Endothelial cell of umbilical vein (primary cell): Measurements from ENCODE around the gene MTR. TPM values are rescaled to one million over a fixed set of nuclear protein-coding genes. Genes with fewer than 3 reads are reported as not detected.

ENCODE experiments used
- BruUV-seq: library from RNA; stranded (reverse); fragments of 400-500 nt; replicated peaks from 2 replicates; lab custom pipeline; 2021; lab: Mats Ljungman, UMichigan
- CTCF ChIA-PET: fragments of 300-600, 350-600 bp; sonication (Branson Sonifier 250); formaldehyde crosslinking; loops from one replicate; lab custom pipeline; 2021; ENCODE audit warnings: antibody characterized with exemption, inconsistent platforms; lab: Charles Lee
- POLR2A ChIA-PET: fragments of 300-600, 350-600 bp; sonication (Branson Sonifier 250); formaldehyde crosslinking; loops from one replicate; lab custom pipeline; 2021; ENCODE audit warnings: antibody characterized with exemption, inconsistent platforms; lab: Charles Lee
- DNase-seq: peaks from one replicate; pipeline ENCODE4 v3.0.0-alpha.2; 2011; ENCODE audit warnings: low read depth, low spot score
- FAIRE-seq: peaks from 2 replicates; lab custom pipeline; 2011; peaks lifted over from hg19 to GRCh38; lab: Jason Lieb, UNC
- H2AFZ ChIP-seq: 2 replicates; pipeline ENCODE4 v1.6.0; 2012; ENCODE audit warnings: low read depth, low read length, control low read depth, inconsistent platforms
- H3K27ac ChIP-seq: 2 replicates; pipeline ENCODE4 v1.5.1; 2011; ENCODE audit warnings: low read depth, mild to moderate bottlenecking, control low read depth, low read length, moderate library complexity; ENCODE audit not compliant: insufficient read depth
- H3K27me3 ChIP-seq, 2 experiments: 2 replicates each; pipeline versions ENCODE4 v1.6.0 to v1.6.1; 2011; ENCODE audit warnings: low read length in 2 of 2, mixed read lengths in 1 of 2; ENCODE audit not compliant: control insufficient read depth in 2 of 2, insufficient read depth in 2 of 2
- H3K36me3 ChIP-seq, 2 experiments: 2 replicates in 1 of 2; 3 replicates in 1 of 2; pipeline ENCODE4 v1.5.1; 2011; ENCODE audit warnings: low read length in 2 of 2, mild to moderate bottlenecking in 1 of 2, moderate library complexity in 1 of 2; ENCODE audit not compliant: control insufficient read depth in 2 of 2, insufficient read depth in 2 of 2; ENCODE audit errors: extremely low read depth in 1 of 2
- H3K4me1 ChIP-seq: 3 replicates; pipeline ENCODE4 v1.5.1; 2011; ENCODE audit warnings: mild to moderate bottlenecking, low read length; ENCODE audit not compliant: control insufficient read depth, insufficient read depth; ENCODE audit errors: extremely low read depth
- H3K4me2 ChIP-seq: 2 replicates; pipeline ENCODE4 v1.6.1; 2011; ENCODE audit warnings: low read length, control low read depth, mixed read lengths; ENCODE audit not compliant: insufficient read depth
- H3K4me3 ChIP-seq, 3 experiments: fragments of 200-600 bp in 1 of 3; sonication (generic), shearing (Covaris generic) in 1 of 3; replicated peaks in 1 of 3; 2 replicates each; pipeline ENCODE4 v1.5.1; 2011 to 2016; ENCODE audit warnings: control low read depth in 3 of 3, low read length in 3 of 3, mild to moderate bottlenecking in 2 of 3, inconsistent platforms in 1 of 3, low read depth in 1 of 3, moderate library complexity in 1 of 3; ENCODE audit not compliant: insufficient read depth in 1 of 3
- H3K79me2 ChIP-seq: 2 replicates; pipeline ENCODE4 v1.6.0; 2012; ENCODE audit warnings: low read length, inconsistent platforms; ENCODE audit not compliant: control insufficient read depth, insufficient read depth
- H3K9ac ChIP-seq: replicated peaks from 2 replicates; pipeline ENCODE3; 2011; ENCODE audit warnings: low read length, control low read depth; ENCODE audit not compliant: insufficient read depth; ENCODE audit errors: extremely low read depth
- H3K9me1 ChIP-seq: replicated peaks from 3 replicates; pipeline ENCODE4 v1.6.0; 2011; ENCODE audit warnings: mild to moderate bottlenecking, low read length; ENCODE audit not compliant: control insufficient read depth, insufficient read depth; ENCODE audit errors: extremely low read depth
- H3K9me3 ChIP-seq: replicated peaks from 2 replicates; pipeline ENCODE4 v1.5.1; 2012; ENCODE audit warnings: low read length, inconsistent platforms; ENCODE audit not compliant: control insufficient read depth, insufficient read depth
- H4K20me1 ChIP-seq: replicated peaks from 2 replicates; pipeline ENCODE3; 2011; ENCODE audit warnings: mild to moderate bottlenecking, low read length; ENCODE audit not compliant: control insufficient read depth, insufficient read depth; ENCODE audit errors: extremely low read depth
- CTCF ChIP-seq, 2 donors: IDR thresholded peaks; 1 replicate in 1 of 2; 2 replicates in 1 of 2; pipeline ENCODE4 v1.5.1; 2011; ENCODE audit warnings: low read length in 2 of 2, mild to moderate bottlenecking in 2 of 2, moderate library complexity in 2 of 2, control low read depth in 1 of 2, inconsistent platforms in 1 of 2, low read depth in 1 of 2; ENCODE audit not compliant: insufficient read depth in 1 of 2; ENCODE audit errors: extremely low read depth in 1 of 2
- EZH2 ChIP-seq: IDR thresholded peaks from 2 replicates; pipeline ENCODE4 v1.6.1; 2012; ENCODE audit warnings: borderline replicate concordance, low read depth, mild to moderate bottlenecking, moderate library complexity, low read length, inconsistent platforms; ENCODE audit not compliant: severe bottlenecking
- FOS ChIP-seq: IDR thresholded peaks from 2 replicates; pipeline ENCODE4 v1.6.1; 2011; ENCODE audit warnings: mild to moderate bottlenecking, low read length, moderate library complexity, borderline replicate concordance; ENCODE audit not compliant: insufficient read depth
- GATA2 ChIP-seq: IDR thresholded peaks from 2 replicates; pipeline ENCODE4 v1.7.0; 2011; ENCODE audit warnings: low read depth, mild to moderate bottlenecking, moderate library complexity, mixed read lengths, low read length; ENCODE audit not compliant: insufficient read length, insufficient read depth
- JUN ChIP-seq: IDR thresholded peaks from 2 replicates; pipeline ENCODE4 v1.6.1; 2011; ENCODE audit warnings: borderline replicate concordance, low read depth; ENCODE audit not compliant: insufficient read length, insufficient read depth
- MYC ChIP-seq: IDR thresholded peaks from one replicate; pipeline ENCODE4 v1.6.1; 2011; ENCODE audit warnings: mild to moderate bottlenecking, low read depth, low read length
- POLR2A ChIP-seq: IDR thresholded peaks from 2 replicates; pipeline ENCODE4 v1.6.1; 2012; ENCODE audit warnings: low read depth, mild to moderate bottlenecking, control low read depth, low read length
- POLR2AphosphoS5 ChIP-seq: IDR thresholded peaks from 2 replicates; pipeline ENCODE4 v1.6.1; 2012; ENCODE audit warnings: low read depth, mild to moderate bottlenecking, control low read depth, low read length, moderate library complexity; ENCODE audit not compliant: insufficient read depth
- dilution Hi-C: fragments of 300-500 bp; cut with MboI; formaldehyde crosslinking; loops from one replicate; pipeline ENCODE4 v1.15.0; 2019; ENCODE audit warnings: low sequenced_read_pairs; ENCODE audit not compliant: extremely low pct_ligation_motif_present
- intact Hi-C: fragments of 100-400 bp; cut with micrococcal nuclease; formaldehyde crosslinking; loops from one replicate; pipeline ENCODE4 v1.10.0; 2022
- polyA plus RNA-seq, 4 experiments: library from polyadenylated mRNA; depleted of rRNA in 3 of 4; stranded (reverse) in 3 of 4; unstranded in 1 of 4; fragments of >200 nt; gene quantifications; 2 replicates each; pipeline versions ENCODE4 v1.2.1 to v1.2.3, GENCODE V29; 2011 to 2012; ENCODE audit warnings: missing spikeins in 1 of 4
- total RNA-seq: library from RNA; stranded (reverse); gene quantifications from 2 replicates; pipeline ENCODE4 v1.2.3, GENCODE V29; 2021
- TF ChIP-seq, protein P1 (sequence below): IDR thresholded peaks from 2 replicates; pipeline ENCODE4 v1.6.1; 2011; ENCODE audit not compliant: insufficient read depth, insufficient read length

MTR gene
- total and polyA plus RNA-seq, 2 donors (not counting 3 experiments of a cell fraction or from before 2014, with no cell fraction given), result 6.7 to 45.2 TPM

DNA sequence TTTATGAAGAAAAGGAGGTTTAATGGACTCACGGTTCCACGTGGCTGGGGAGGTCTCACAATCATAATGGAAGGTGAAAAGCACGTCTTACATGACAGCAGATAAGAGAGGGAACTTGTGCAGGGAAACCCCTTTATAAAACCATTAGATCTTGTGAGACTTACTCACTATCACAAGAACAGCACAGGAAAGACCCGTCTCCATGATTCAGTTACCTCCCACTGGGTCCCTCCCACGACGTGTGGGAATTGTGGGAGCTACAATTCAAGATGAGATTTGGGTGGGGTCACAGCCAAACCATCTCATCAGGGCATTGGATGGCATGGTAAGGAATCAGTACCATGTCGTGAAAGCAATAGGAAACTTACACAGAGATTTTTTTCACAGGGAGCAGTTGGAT lies 63.1 kb downstream of the MTR start:
- FAIRE-seq (no peak), DNase-seq (no peak)
- Histone ChIP-seq H3K4me1 (no peaks in the 10 kb centered on the region), H3K4me3 (no peak overlapping the region), H4K20me1 (no peaks in the 10 kb centered on the region), H3K27me3 (no peaks in the 10 kb centered on the region), H3K36me3 (peaks cover 3 to 14% of the 10 kb centered on the region in 2 experiments), H3K79me2 (no peaks in the 10 kb centered on the region), H3K9me1 (no peaks in the 10 kb centered on the region), H2AFZ (no peak overlapping the region), H3K9me3 (no peaks in the 10 kb centered on the region), H3K4me2 (no peak overlapping the region), H3K9ac (no peak overlapping the region), H3K27ac (no peak overlapping the region)
- BruUV-seq, result no TSS peak
- CTCF ChIA-PET, result no interaction called here
- POLR2A ChIA-PET, result no interaction called here
- TF ChIP-seq FOS, result no peak
- no peak for TF ChIP-seq MYC
- TF ChIP-seq, protein P1, sequence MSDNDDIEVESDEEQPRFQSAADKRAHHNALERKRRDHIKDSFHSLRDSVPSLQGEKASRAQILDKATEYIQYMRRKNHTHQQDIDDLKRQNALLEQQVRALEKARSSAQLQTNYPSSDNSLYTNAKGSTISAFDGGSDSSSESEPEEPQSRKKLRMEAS, result no peak
- no peak for TF ChIP-seq EZH2
- TF ChIP-seq POLR2A, result no peak
- no peak for TF ChIP-seq CTCF (IDR thresholded peaks at IDR 0.05; ENCODE audit: extremely low read depth in 1 of 2, insufficient read depth in 1 of 2, low read depth in 1 of 2, low read length in 2 of 2)
- no peak for TF ChIP-seq GATA2
- TF ChIP-seq JUN, result no peak
- no peak for TF ChIP-seq POLR2AphosphoS5
- intact Hi-C loops (no loop called here), dilution Hi-C loops (no loop called here)
